Measurements from ENCODE around the gene DNTT. TPM values are rescaled to one million over a fixed set of nuclear protein-coding genes. Genes with fewer than 3 reads are reported as not detected.

DNTT gene
- total RNA-seq, 1 donor from 2014 or later = not detected

GRCh38 chr10:96334616-96335526 is 30.6 kb downstream of the DNTT start:
- Mint-ChIP-seq H3K27ac (no peak overlapping the region), H3K9me3 (no peaks in the 10 kb centered on the region), H3K36me3 (no peaks in the 10 kb centered on the region), H3K27me3 (ENCODE audit: low read depth) (peaks cover 31% of the 10 kb centered on the region), H3K4me1 (peaks cover under 1% of the 10 kb centered on the region), H3K4me3 (no peak overlapping the region)
- peak; percentile 63 for TF ChIP-seq CTCF (IDR thresholded peaks at IDR 0.05; ENCODE audit: unreplicated experiment)
- DNase-seq (ENCODE audit: low spot score in 2 of 2, unreplicated experiment in 2 of 2) = peak in 1 of 2 experiments; percentile 41

GRCh38 chr10:96337106-96337505 is 32.9 kb downstream of the DNTT start:
- Mint-ChIP-seq H3K9me3 (no peaks in the 10 kb centered on the region), H3K27me3 (ENCODE audit: low read depth) (peaks cover 25% of the 10 kb centered on the region), H3K36me3 (no peaks in the 10 kb centered on the region), H3K4me3 (no peak overlapping the region), H3K27ac (no peak overlapping the region), H3K4me1 (peaks cover 7% of the 10 kb centered on the region)
- DNase-seq (ENCODE audit: low spot score in 2 of 2, unreplicated experiment in 2 of 2) = no peak
- TF ChIP-seq CTCF (IDR thresholded peaks at IDR 0.05; ENCODE audit: unreplicated experiment) = no peak

- H3K36me3 Mint-ChIP-seq = no peaks in the 10 kb centered on the region
- no peak overlapping the region for H3K4me3 Mint-ChIP-seq
- H3K9me3 Mint-ChIP-seq = no peaks in the 10 kb centered on the region
- no peak overlapping the region for H3K27ac Mint-ChIP-seq
- peaks cover 7% of the 10 kb centered on the region for H3K4me1 Mint-ChIP-seq
- no peak for TF ChIP-seq CTCF (IDR thresholded peaks at IDR 0.05; ENCODE audit: unreplicated experiment)
- H3K27me3 Mint-ChIP-seq (ENCODE audit: low read depth) = peaks cover 17% of the 10 kb centered on the region
- DNase-seq (ENCODE audit: low spot score in 2 of 2, unreplicated experiment in 2 of 2) = no peak
Measured at GRCh38 chr10:96338279-96338925, 34.2 kb downstream of the DNTT start.

GRCh38 chr10:96339383-96339782 is 35.1 kb downstream of the DNTT start:
- no peak for TF ChIP-seq CTCF (IDR thresholded peaks at IDR 0.05; ENCODE audit: unreplicated experiment)
- Mint-ChIP-seq H3K27me3 (ENCODE audit: low read depth) (peaks cover 9% of the 10 kb centered on the region), H3K27ac (no peak overlapping the region), H3K4me1 (peaks cover 7% of the 10 kb centered on the region), H3K9me3 (no peaks in the 10 kb centered on the region), H3K4me3 (no peak overlapping the region), H3K36me3 (no peaks in the 10 kb centered on the region)
- DNase-seq (ENCODE audit: low spot score in 2 of 2, unreplicated experiment in 2 of 2) = no peak

- H3K9me3 Mint-ChIP-seq = peaks cover under 1% of the 10 kb centered on the region
- H3K27me3 Mint-ChIP-seq (ENCODE audit: low read depth) = peaks cover 3% of the 10 kb centered on the region
- H3K27ac Mint-ChIP-seq = no peak overlapping the region
- no peak overlapping the region for H3K4me3 Mint-ChIP-seq
- no peaks in the 10 kb centered on the region for H3K36me3 Mint-ChIP-seq
- TF ChIP-seq CTCF (IDR thresholded peaks at IDR 0.05; ENCODE audit: unreplicated experiment) = peak; percentile 59
- H3K4me1 Mint-ChIP-seq = peaks cover 7% of the 10 kb centered on the region
- DNase-seq (ENCODE audit: low spot score in 2 of 2, unreplicated experiment in 2 of 2) = peak; percentile 54 to 64
Measured at GRCh38 chr10:96339956-96340904, 36.0 kb downstream of the DNTT start.

Data from mesothelial cell of epicardium (in vitro differentiated cells).